ENCODE data around the gene CCSAP. TPM values are rescaled to one million over a fixed set of nuclear protein-coding genes. Genes with fewer than 3 reads are reported as not detected.
"Not testable (repeated sequence)": the region's sequence is repeated elsewhere in the genome, so short reads cannot be mapped to it uniquely, and the experiment has no call there.

CCSAP gene
- total RNA-seq, 1 donor from 2014 or later = 5.4 TPM

GRCh38 chr1:229379846-229380245 is 37.0 kb upstream of the CCSAP start:
- H3K36me3 Mint-ChIP-seq (ENCODE audit: unreplicated experiment) = no peaks in the 10 kb centered on the region
- no peak overlapping the region for H3K27ac Mint-ChIP-seq (ENCODE audit: unreplicated experiment)
- DNase-seq (ENCODE audit: extremely low spot score, unreplicated experiment) = no peak
- peaks cover 6% of the 10 kb centered on the region for H3K27me3 Mint-ChIP-seq (ENCODE audit: unreplicated experiment)
- H3K4me3 Mint-ChIP-seq (ENCODE audit: unreplicated experiment) = no peak overlapping the region
- H3K4me1 Mint-ChIP-seq (ENCODE audit: unreplicated experiment) = no peaks in the 10 kb centered on the region
- TF ChIP-seq, protein P1, sequence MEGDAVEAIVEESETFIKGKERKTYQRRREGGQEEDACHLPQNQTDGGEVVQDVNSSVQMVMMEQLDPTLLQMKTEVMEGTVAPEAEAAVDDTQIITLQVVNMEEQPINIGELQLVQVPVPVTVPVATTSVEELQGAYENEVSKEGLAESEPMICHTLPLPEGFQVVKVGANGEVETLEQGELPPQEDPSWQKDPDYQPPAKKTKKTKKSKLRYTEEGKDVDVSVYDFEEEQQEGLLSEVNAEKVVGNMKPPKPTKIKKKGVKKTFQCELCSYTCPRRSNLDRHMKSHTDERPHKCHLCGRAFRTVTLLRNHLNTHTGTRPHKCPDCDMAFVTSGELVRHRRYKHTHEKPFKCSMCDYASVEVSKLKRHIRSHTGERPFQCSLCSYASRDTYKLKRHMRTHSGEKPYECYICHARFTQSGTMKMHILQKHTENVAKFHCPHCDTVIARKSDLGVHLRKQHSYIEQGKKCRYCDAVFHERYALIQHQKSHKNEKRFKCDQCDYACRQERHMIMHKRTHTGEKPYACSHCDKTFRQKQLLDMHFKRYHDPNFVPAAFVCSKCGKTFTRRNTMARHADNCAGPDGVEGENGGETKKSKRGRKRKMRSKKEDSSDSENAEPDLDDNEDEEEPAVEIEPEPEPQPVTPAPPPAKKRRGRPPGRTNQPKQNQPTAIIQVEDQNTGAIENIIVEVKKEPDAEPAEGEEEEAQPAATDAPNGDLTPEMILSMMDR (IDR thresholded peaks at IDR 0.05) = no peak
- H3K9me3 Mint-ChIP-seq (ENCODE audit: unreplicated experiment) = no peaks in the 10 kb centered on the region

- H3K27me3 Mint-ChIP-seq (ENCODE audit: unreplicated experiment) = peaks cover 6% of the 10 kb centered on the region
- H3K4me1 Mint-ChIP-seq (ENCODE audit: unreplicated experiment) = no peaks in the 10 kb centered on the region
- no peaks in the 10 kb centered on the region for H3K36me3 Mint-ChIP-seq (ENCODE audit: unreplicated experiment)
- H3K9me3 Mint-ChIP-seq (ENCODE audit: unreplicated experiment) = no peaks in the 10 kb centered on the region
- no peak overlapping the region for H3K4me3 Mint-ChIP-seq (ENCODE audit: unreplicated experiment)
- H3K27ac Mint-ChIP-seq (ENCODE audit: unreplicated experiment) = no peak overlapping the region
- TF ChIP-seq, protein P1 (IDR thresholded peaks at IDR 0.05) = no peak
- no peak for DNase-seq (ENCODE audit: extremely low spot score, unreplicated experiment)
Measured at GRCh38 chr1:229378586-229379367, 35.9 kb upstream of the CCSAP start.

DNA sequence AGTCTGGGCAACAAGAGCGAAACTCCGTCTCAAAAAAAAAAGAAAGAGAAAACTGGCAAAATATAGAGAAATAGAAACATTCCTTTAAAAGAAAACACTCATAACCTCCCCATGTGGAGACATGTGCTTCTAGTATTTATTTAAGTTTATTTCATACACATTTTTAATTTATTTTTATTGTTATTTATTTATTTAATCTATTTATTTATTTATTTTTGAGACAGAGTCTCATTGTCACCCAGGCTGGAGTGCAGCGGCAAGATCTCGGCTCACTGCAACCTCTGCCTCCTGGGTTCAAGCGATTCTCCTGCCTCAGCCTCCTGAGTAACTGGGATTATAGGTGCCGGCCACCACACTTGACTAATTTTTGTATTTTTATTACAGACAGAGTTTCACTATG is 35.2 kb upstream of the CCSAP start:
- H3K9me3 Mint-ChIP-seq (ENCODE audit: unreplicated experiment); H3K4me1 Mint-ChIP-seq (ENCODE audit: unreplicated experiment); H3K27ac Mint-ChIP-seq (ENCODE audit: unreplicated experiment); DNase-seq (ENCODE audit: extremely low spot score, unreplicated experiment); H3K27me3 Mint-ChIP-seq (ENCODE audit: unreplicated experiment); H3K36me3 Mint-ChIP-seq (ENCODE audit: unreplicated experiment); H3K4me3 Mint-ChIP-seq (ENCODE audit: unreplicated experiment): not testable (repeated sequence)

GRCh38 chr1:229377429-229377828 is 34.6 kb upstream of the CCSAP start:
- Mint-ChIP-seq H3K4me3 (ENCODE audit: unreplicated experiment) (no peak overlapping the region), H3K9me3 (ENCODE audit: unreplicated experiment) (no peaks in the 10 kb centered on the region), H3K27me3 (ENCODE audit: unreplicated experiment) (peaks cover 6% of the 10 kb centered on the region), H3K4me1 (ENCODE audit: unreplicated experiment) (no peaks in the 10 kb centered on the region), H3K36me3 (ENCODE audit: unreplicated experiment) (no peaks in the 10 kb centered on the region), H3K27ac (ENCODE audit: unreplicated experiment) (no peak overlapping the region)
- TF ChIP-seq, protein P1 (IDR thresholded peaks at IDR 0.05) = no peak
- peak; percentile 70 for DNase-seq (ENCODE audit: extremely low spot score, unreplicated experiment)

- Mint-ChIP-seq H3K4me3 (ENCODE audit: unreplicated experiment) (no peak overlapping the region), H3K27me3 (ENCODE audit: unreplicated experiment) (peaks cover 6% of the 10 kb centered on the region), H3K9me3 (ENCODE audit: unreplicated experiment) (no peaks in the 10 kb centered on the region), H3K27ac (ENCODE audit: unreplicated experiment) (no peak overlapping the region), H3K4me1 (ENCODE audit: unreplicated experiment) (no peaks in the 10 kb centered on the region), H3K36me3 (ENCODE audit: unreplicated experiment) (no peaks in the 10 kb centered on the region)
- TF ChIP-seq, protein P1 (IDR thresholded peaks at IDR 0.05) = no peak
- peak; percentile 51 for DNase-seq (ENCODE audit: extremely low spot score, unreplicated experiment)
Measured at GRCh38 chr1:229376521-229376920, 33.7 kb upstream of the CCSAP start.

Measured in osteocyte (in vitro differentiated cells).